ENCODE data around the gene SLAMF8.

The SLAMF8 gene

DNA sequence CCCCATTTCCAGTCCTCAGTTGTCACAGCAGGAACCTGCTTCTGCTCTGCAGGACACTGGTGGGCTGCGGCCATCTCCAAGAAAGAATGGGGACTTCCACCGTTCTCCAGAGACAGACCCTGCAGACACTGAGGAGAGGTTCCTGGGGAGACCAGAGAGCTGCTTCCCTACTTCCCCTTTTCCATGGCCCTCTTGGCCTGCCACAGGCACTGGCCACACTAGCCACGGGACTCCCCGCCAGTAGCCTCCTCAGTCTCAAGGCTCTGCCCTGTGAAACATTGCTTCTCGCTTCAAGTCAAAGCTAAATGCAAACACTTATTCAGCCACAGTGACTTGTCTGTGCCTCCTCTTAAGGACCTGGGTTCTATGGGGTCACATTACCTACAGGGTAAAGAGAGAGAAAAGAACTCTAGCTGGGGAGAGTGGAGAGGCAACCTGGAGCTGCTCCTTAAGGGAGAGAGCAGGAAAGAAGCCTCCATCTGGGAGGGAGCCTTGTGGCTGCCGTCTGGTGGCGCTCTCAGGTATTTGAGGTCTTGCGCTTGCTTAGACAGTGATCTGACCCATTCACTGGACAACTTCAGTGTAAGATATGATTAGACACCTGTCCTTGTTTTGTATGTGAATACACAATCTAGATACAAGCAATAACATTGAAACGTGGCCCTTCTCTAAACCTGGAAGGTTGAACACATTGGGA lies 5.4 kb upstream of the SLAMF8 start:
- no peak for DNase-seq

DNA sequence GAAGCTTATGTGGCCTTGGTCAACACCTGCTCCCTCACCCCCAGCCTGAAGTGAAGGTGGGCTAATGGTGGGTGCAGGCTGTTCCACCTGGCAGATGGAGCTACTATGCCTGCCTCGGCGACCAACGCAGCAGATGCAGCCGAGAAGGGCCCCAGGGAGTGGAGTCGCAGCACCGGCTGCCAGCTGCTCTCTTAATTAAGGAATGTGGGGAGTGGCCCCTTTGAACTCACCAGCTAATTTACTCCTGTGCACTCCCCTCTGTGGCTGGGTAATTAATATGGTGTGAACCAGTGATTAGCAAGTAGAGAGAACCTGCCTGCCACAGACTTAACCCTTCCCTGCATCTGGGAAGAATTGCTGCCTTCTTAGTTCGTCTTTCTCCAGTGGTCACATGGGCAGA lies 3.3 kb upstream of the SLAMF8 start:
- DNase-seq, result no peak

DNA sequence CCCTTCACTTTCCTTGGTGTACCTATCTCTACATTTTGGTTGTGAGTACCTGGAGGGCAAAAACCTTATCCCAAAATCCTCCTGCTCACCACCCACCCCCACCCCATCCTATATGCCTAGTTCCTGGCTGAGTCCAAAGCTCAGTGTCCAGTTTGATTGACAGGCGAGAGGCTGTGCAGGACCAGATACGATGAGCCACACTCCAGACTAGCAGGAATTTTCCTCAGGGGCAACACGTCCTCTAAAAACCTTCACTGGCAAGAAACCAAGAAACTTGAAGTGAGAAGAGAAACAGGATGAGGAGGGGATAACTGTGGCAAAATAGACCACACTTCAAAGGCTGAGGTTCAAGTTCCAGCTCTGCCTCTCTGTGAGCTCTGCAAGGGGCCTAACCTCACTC lies 1.1 kb upstream of the SLAMF8 start:
- no peak for DNase-seq

DNA sequence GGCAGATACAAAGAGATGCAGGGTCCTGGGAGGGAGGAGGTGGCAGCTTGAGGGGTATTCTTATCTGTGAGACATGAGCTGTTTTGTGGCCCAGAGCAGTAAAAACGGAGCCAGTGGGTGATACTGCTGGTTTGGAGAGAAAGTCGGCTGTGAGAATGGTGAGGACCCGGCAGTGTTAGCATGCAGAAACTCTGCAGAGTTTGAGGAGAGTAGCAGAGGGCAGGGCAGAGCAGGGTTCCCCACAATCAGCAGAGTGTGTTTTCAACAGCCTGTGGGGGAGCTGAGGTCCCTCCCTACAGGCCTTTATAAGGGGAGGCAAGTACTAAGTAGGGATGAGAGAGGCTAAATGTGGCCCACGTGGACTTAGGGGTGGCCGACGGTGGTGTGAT lies 423 bp downstream of the SLAMF8 start:
- DNase-seq, result no peak

DNA sequence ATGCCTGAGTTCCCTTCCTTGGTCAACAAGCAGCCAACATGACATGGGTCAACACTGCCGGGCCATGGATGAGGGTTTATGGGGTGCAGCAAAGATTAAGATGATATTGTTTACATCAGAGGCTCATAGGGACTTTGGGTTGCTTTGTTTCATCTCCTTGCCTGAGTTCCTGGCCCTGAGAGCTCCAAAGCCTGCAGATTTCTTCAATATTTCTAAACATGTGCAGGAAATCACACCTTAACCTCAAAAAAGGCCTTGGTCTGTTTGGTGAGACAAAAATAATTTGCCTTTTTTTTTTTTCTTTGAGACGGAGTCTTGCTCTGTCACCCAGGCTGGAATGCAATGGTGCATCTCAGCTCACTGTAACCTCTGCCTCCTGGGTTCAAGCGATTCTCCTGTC lies 876 bp downstream of the SLAMF8 start:
- no peak for DNase-seq

DNA sequence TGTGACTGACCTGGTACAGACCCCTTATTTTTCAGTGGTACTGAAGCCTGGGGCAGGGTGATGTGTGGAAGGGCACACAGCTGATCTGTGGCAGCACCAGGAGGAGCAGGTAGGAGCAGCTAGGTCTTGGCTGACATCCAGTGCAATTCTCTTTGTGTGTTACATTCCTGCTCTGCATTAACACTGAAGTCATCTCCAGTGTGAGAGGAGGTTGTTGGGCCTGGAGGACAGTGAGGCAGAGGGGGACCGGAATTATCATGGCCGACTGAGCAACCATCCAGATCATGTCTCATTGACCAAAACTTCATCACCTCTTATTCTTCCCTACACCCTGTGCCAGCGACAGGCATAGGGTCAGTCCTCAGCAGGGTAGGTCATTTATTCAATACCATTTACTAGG lies 1.5 kb downstream of the SLAMF8 start:
- DNase-seq, result no peak

DNA sequence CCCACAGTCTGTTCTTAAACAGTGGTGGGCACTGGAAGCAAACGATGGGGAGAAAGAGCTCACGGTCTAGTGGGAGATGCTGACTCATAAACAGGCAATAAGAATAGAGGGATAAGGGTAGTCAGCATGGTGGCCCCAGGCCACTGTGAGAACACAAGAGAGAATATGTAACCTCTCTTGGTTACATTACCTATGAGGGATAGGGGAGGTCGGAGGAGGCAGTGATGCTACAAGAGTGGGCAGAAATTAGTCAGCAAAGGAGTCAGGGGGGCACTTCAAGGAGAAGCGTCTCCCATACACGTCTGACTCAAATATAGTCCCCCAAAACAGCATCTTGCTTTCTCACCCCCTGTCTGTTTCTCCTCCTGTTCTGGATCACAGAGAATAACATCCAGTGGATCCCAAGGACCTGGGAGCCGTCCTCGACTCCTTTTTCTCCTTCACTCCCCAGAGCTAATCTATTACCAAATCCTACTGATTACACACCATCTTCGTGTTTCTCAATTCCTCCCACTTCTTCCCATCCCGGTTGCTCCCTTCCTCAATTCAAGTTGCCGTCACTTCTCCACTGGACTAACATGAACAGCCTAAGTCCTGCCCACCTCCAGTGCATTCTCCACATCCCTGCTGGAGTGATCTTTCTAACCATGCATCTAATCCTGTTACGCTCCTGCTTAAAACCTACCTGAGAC lies 2.1 kb downstream of the SLAMF8 start:
- no peak for DNase-seq

DNA sequence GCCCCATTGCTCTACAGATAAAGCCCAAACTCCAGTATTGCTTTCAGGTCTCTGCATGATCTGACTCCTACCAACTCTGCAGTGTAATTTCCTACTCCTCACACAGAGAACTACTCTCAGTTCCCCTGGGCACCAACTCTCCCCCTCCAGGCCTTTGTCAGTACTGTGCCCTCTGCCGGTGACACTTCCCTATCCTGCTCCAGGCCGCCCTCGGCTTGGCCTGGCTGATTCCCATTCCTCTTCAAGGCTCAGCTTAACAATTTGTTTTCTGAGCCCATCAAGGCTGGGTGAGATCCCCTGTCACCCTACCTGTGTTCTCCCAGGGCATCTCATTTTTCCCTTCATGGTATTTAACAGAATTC lies 2.6 kb downstream of the SLAMF8 start:
- no peak for DNase-seq

DNA sequence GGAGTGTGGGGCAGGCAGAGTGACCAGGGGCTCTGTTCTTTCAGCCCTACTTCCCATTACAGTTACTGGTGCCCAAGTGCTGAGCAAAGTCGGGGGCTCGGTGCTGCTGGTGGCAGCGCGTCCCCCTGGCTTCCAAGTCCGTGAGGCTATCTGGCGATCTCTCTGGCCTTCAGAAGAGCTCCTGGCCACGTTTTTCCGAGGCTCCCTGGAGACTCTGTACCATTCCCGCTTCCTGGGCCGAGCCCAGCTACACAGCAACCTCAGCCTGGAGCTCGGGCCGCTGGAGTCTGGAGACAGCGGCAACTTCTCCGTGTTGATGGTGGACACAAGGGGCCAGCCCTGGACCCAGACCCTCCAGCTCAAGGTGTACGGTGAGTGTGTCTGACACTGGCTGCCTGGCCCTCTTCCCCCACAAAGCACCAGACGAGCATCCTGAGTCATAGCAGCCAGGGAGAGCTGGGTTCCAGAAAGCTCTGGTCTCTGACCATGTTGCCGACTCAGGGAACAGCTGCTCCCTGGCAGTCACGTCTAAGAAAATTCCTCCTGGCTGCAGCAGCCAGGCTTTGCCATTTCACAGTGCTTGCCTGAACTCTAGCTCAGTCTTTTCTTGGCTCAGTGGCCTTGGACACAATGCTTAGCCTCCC lies 3.3 kb downstream of the SLAMF8 start:
- DNase-seq, result no peak

DNA sequence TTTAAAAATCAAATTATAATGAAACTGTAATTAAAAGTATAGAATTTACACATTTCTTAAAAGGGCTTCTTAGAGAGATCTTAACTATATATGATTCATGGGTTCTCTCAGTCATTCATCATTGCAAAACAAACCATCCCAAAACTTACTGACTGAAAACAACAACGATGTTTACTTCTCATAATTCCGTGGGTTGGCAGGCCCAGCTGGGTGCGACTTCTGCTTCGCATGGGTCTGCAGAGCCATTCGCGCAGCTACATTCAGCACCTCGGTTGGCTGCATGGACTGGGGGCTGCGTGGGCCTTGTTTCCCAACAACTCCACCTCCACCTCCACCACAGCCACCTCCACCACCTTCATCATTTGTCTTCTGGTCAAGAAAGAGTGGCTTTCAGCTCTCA lies 4.0 kb downstream of the SLAMF8 start:
- DNase-seq, result no peak

DNA sequence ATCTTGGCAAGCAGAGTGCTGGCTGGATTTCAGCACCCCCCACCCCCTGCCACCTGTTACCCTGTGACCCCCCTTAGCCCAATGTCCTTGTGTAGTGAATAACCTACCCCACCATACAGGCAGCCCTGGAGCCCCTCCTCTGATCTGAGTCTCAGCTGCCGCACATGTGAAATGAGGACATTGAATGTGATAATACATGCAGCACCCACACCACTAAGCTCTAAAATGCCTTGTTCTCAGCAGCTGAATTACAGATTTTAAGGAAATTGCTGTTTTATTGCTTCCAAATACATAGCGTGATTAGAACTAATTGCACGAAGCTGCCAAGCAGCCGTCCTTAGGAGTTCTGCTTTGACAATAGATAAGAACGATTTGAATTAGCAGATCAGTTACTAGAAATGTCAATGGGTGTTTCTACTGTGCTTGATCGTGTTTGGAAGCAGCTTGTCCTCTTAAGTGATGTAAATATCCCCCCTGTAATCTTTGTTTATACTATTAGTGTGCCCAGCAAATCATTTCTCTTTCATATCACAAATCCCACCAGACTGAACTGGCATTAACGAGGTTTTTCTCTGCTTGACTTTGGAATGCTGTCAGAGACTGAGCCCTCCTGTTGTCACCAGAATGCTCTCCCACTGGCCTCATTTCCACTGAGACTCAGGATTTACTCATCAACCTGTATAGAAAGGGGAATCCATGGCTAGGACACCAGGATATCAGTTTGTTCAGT lies 4.9 kb downstream of the SLAMF8 start:
- no peak for DNase-seq

DNA sequence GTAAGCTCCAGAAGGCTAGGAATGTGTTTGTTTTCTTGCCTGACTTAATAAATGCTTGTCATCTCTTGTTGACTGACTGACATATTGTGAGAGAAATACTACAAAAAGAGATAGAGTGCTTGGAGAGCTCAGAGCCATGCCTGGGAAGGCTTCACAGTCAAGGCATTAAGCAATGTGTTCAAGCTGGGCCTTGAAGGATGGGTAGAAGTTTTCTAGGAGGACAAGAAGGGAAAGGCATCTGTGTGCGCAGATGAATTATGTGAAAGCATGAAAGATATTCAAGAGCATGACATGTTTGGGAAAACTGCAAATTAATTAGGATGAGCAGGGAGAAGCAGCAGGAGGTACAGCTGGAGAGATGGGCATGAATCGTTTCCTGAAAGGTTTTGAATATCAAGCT lies 5.6 kb downstream of the SLAMF8 start:
- DNase-seq, result no peak

DNA sequence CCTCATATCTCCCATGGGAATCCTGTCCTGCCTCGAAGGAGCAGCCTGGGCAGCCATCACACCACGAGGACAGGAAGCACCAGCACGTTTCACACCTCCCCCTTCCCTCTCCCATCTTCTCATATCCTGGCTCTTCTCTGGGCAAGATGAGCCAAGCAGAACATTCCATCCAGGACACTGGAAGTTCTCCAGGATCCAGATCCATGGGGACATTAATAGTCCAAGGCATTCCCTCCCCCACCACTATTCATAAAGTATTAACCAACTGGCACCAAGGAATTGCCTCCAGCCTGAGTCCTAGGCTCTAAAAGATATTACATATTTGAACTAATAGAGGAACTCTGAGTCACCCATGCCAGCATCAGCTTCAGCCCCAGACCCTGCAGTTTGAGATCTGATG lies 8.7 kb downstream of the SLAMF8 start:
- no peak for DNase-seq

DNA sequence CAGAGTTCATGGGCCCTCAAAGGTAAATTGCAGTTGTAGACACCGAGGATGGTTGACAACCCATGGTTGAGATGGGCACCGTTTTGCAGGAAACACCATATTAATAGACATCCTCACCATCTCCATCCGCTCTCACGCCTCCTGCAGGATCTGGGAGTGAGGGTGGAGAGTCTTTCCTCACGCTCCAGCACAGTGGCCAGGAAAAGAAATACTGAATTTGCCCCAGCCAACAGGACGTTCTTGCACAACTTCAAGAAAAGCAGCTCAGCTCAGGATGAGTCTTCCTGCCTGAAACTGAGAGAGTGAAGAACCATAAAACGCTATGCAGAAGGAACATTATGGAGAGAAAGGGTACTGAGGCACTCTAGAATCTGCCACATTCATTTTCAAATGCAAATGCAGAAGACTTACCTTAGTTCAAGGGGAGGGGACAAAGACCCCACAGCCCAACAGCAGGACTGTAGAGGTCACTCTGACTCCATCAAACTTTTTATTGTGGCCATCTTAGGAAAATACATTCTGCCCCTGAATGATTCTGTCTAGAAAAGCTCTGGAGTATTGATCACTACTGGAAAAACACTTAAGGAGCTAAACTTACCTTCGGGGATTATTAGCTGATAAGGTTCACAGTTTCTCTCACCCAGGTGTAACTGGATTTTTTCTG lies 9.3 kb downstream of the SLAMF8 start:
- DNase-seq, result no peak

DNA sequence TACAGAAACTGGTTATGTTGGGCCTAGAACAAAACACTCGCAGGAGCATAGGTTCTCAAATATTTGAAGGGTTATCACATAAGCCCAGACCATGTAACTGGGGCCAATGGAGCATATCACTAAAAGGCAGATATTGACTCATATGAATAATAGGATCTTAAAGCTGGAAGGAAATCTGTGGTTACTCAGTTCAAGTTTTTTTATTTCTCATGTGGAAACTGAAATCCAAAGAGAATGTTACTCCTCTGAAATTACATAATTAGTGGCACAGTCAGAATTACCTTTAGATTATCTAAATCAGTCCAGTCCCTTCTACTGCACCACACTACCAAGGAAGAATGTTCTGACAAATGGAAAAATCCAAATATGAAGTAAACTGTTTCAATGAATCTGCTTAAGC lies 12.0 kb downstream of the SLAMF8 start:
- no peak for DNase-seq

DNA sequence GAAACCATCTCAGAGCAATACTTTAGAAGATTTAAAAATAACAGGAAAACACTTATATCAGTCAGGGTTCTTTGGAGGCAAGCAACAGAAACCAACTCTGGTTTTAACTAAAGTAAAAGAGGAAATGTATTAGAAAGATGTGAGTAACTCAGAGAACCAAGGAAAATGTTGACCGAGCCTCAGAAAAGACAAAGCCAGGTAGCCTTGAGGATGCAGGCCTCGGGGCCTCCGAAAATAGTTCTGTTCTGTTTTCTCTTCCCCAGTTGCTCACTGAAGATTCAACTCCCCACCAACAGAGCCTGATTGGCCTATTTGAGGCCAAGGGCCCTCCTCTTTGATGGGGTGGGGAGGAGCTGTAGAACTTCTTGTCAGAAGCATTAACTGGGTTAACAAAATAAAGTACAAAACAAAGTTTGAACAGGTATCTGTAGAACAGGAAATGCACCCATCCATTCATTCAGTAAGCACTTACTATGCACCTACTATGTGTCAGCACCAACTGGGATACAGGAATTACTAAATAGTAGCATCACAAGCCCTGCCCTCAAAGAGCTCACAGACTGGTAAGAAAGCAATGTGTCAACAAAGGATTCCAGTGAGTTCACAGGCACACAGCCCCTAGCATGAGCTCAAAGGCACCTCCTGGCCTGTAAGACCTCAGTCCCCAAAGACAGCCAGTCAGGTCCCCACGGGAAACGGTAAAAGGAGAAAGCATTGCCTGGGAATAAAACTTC lies 12.6 kb downstream of the SLAMF8 start:
- no peak for DNase-seq

DNA sequence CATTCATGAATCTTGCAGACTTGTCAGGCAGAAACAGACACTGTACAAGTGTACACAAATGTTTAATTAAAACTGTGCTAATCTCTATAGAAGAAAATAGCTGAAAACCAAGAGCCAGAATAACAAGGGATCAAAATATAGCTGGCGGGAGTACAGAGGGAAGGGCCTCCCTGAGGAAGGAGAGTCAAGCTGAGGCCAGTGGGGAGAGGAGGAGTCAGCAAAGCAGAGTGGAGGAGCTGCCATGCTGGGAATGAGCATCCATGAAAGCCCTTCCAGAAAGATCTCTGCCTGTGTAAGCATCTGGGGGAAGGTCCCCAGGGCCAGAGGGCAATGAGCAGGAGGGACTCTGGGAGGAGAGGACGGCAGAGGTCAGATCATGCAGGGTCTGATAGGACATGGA lies 15.1 kb downstream of the SLAMF8 start:
- no peak for DNase-seq

DNA sequence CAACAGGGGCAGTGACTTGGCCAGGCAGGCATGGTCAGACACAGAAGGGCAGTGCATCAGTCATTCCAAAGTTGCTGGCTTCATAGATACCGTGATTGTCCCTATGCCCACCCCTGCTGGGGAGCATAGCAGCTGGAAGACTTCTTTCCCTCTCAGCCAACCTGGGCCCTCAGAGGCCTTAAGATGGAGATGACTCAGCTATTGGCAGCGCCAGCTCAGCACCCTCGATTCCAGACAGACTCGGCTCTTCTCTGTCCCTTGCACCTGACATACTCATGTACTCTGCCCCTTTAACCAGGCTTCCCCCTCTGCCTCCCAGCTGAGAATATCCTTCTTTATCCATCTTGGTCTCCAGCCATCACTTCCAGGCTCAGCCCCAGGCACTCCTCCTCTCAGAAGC lies 16.8 kb downstream of the SLAMF8 start:
- DNase-seq, result no peak

DNA sequence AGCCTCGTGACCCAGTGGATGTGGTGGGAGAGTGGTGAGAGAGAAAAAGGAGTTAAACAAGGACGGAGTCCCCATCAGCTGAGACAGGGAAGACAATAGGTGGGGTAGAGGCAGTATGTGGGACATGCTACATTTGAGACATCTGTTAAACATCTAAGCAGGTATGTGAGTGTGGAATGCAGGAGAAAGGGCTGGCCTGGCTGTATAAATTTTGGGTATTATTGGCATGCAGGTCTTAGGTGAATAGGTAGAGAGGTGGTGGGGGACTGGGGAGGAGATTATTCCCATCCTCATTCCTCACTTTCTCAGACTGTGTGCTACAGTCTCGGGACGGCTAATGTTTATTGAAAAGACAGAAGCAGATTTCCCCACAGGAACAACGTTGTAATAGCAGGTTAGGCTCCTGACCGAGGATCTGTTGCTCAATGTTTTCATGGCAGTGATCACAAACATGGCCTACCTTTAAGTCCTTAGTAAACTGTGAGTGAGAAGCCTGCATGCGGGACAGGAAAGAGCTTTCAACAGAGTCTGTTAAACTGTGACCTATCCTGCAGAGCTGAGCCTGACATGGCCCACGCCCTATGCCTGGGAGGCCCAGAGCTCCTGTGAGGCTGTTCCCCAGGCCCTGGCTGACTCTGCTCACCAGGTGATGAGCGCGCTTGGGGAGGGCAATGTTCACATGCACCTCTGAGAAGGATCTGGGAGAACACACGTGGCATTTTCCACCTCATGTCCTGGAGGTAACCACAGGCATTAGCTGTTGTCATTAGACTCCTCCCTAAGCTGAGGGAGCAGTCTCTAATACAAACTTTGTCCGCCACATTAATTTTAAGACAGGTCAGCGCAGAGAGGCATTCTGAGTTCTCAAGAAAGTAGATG lies 19.3 kb downstream of the SLAMF8 start:
- DNase-seq, result no peak

DNA sequence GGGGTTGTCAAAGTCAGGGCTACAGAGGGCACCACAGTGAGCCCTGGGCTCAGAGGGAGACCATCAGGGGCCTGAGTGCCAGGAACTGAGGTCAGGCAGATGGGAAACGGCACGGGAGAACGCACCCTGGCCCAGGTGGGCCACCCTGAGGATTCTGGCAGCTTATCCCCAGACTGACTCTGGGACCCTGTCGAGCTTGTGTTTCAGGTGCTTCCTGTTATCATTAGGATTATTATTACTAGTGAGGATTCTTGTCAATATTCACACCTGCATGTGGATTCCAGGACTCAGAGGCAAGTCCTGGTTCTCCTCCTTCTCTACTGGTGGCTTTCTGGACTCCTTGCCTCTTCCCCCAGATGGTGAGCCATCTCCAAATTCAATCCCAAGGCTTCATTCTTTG lies 20.6 kb downstream of the SLAMF8 start:
- no peak for DNase-seq

DNA sequence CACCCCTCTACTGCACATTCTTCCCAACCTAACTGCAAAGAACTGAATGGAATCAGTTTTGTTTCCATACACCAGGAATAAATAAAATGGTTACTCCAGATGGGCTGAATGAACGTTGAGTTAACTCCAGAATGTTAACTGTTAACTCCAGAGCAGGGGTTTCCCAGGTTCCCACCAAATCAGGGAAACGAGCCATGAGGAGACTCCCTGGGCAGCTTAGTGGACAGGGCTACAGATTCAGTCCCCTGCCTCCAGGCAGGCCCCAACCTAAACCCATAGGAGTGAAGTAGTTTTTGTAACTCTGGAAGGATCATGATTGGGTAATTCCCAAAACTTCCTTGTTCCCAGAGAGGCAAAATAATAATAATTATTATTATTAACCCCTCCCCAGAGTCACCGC lies 21.7 kb downstream of the SLAMF8 start:
- DNase-seq, result no peak
